HepG2 (cell line): Measurements from ENCODE around the gene METTL15. TPM values are rescaled to one million over a fixed set of nuclear protein-coding genes. Genes with fewer than 3 reads are reported as not detected.

ENCODE experiments used
- CBX2 ChIP-seq, 2 experiments: fragments of 200-600 bp in 1 of 2; sonication (generic); formaldehyde crosslinking in 1 of 2; IDR thresholded peaks; 2 replicates each; pipeline versions ENCODE4 v1.7.0 to v1.8.1; 2018 to 2022; ENCODE audit warnings: low read depth in 2 of 2, low read length in 1 of 2, mild to moderate bottlenecking in 1 of 2, missing genetic modification reagents in 1 of 2
- FOXO1 ChIP-seq: sonication (generic); formaldehyde crosslinking; IDR thresholded peaks from 2 replicates; pipeline ENCODE4 v1.4.0; 2020; ENCODE audit warnings: missing genetic modification reagents
- GABPA ChIP-seq, 2 experiments: IDR thresholded peaks; 2 replicates each; pipeline ENCODE4 v1.6.1; 2011 to 2016; ENCODE audit warnings: low read depth in 2 of 2, low read length in 1 of 2, missing biosample characterization in 1 of 2, missing genetic modification characterization in 1 of 2
- HCFC1 ChIP-seq: fragments of 150-350 bp; IDR thresholded peaks from 2 replicates; pipeline ENCODE4 v1.6.1; 2014; ENCODE audit warnings: low read depth, low read length
- KMT2A ChIP-seq: sonication (generic); formaldehyde crosslinking; IDR thresholded peaks from 2 replicates; pipeline ENCODE4 v1.4.0; 2020; ENCODE audit warnings: missing genetic modification reagents
- MEIS1 ChIP-seq: sonication (generic); formaldehyde crosslinking; IDR thresholded peaks from 2 replicates; pipeline ENCODE4 v1.9.0; 2021; ENCODE audit warnings: mild to moderate bottlenecking, missing genetic modification reagents, moderate library complexity, borderline replicate concordance
- RFX3 ChIP-seq: IDR thresholded peaks from 2 replicates; pipeline ENCODE4 v1.6.1; 2016; ENCODE audit warnings: missing biosample characterization, missing genetic modification reagents
- TSC22D2 ChIP-seq: sonication (generic); formaldehyde crosslinking; IDR thresholded peaks from 2 replicates; pipeline ENCODE4 v1.5.1; 2020; ENCODE audit warnings: missing genetic modification reagents, mild to moderate bottlenecking, borderline replicate concordance
- ZFX ChIP-seq: sonication (generic); formaldehyde crosslinking; IDR thresholded peaks from 2 replicates; pipeline ENCODE4 v1.4.0; 2020; ENCODE audit warnings: mild to moderate bottlenecking, low read depth, missing genetic modification reagents, moderate library complexity
- ZNF574 ChIP-seq: sonication (generic); formaldehyde crosslinking; IDR thresholded peaks from 2 replicates; pipeline ENCODE4 v1.4.0; 2020; ENCODE audit warnings: missing genetic modification reagents
- ZNF598 ChIP-seq: sonication (generic); formaldehyde crosslinking; IDR thresholded peaks from 2 replicates; pipeline ENCODE4 v1.5.1; 2020; ENCODE audit warnings: mild to moderate bottlenecking, missing genetic modification reagents, borderline replicate concordance
- ZNF839 ChIP-seq: sonication (generic); formaldehyde crosslinking; IDR thresholded peaks from 2 replicates; pipeline ENCODE4 v1.4.0; 2020; ENCODE audit warnings: missing genetic modification reagents, mild to moderate bottlenecking, borderline replicate concordance
- ZSCAN12 ChIP-seq: sonication (generic); formaldehyde crosslinking; IDR thresholded peaks from 2 replicates; pipeline ENCODE4 v1.9.0; 2021; ENCODE audit warnings: mild to moderate bottlenecking, missing genetic modification reagents
- polyA plus RNA-seq, 8 experiments: library from polyadenylated mRNA; depleted of rRNA in 3 of 8; stranded (reverse) in 7 of 8; unstranded in 1 of 8; fragments of >200 nt; fragmentation: Illumina TruSeq in 4 of 8; extraction: Trizol in 4 of 8; gene quantifications; 2 replicates each; pipeline versions ENCODE4 v1.2.1 to v1.2.3, GENCODE V29; 2011 to 2016; ENCODE audit warnings: low read depth in 4 of 8, missing spikeins in 1 of 8, mixed read lengths in 1 of 8; ENCODE audit not compliant: insufficient read depth in 1 of 8
- total RNA-seq, 5 experiments: library from RNA; depleted of rRNA; stranded (reverse); fragments of >200 nt; fragmentation: Illumina TruSeq; extraction: Trizol; gene quantifications; 2 replicates each; pipeline ENCODE4 v1.2.3, GENCODE V29; 2016; ENCODE audit warnings: low read depth in 1 of 5
- TF ChIP-seq, protein P1 (sequence below): sonication (generic); formaldehyde crosslinking; IDR thresholded peaks from 2 replicates; pipeline ENCODE4 v1.4.0; 2020; ENCODE audit warnings: missing genetic modification reagents, borderline replicate concordance
- TF ChIP-seq, protein P2 (sequence below): sonication (generic); formaldehyde crosslinking; IDR thresholded peaks from 2 replicates; pipeline ENCODE4 v1.8.1; 2023; ENCODE audit warnings: mild to moderate bottlenecking, inconsistent platforms, moderate library complexity, missing genetic modification reagents, borderline replicate concordance
- TF ChIP-seq, protein P3 (sequence below): sonication (generic); formaldehyde crosslinking; IDR thresholded peaks from 2 replicates; pipeline ENCODE4 v1.5.0; 2020; ENCODE audit warnings: mild to moderate bottlenecking, missing genetic modification reagents, borderline replicate concordance

Gene METTL15
- total and polyA plus RNA-seq, 2 of the 13 experiments (the other 11 are each of a cell fraction or from before 2014, with no cell fraction given) = 6.5 to 14.0 TPM

DNA sequence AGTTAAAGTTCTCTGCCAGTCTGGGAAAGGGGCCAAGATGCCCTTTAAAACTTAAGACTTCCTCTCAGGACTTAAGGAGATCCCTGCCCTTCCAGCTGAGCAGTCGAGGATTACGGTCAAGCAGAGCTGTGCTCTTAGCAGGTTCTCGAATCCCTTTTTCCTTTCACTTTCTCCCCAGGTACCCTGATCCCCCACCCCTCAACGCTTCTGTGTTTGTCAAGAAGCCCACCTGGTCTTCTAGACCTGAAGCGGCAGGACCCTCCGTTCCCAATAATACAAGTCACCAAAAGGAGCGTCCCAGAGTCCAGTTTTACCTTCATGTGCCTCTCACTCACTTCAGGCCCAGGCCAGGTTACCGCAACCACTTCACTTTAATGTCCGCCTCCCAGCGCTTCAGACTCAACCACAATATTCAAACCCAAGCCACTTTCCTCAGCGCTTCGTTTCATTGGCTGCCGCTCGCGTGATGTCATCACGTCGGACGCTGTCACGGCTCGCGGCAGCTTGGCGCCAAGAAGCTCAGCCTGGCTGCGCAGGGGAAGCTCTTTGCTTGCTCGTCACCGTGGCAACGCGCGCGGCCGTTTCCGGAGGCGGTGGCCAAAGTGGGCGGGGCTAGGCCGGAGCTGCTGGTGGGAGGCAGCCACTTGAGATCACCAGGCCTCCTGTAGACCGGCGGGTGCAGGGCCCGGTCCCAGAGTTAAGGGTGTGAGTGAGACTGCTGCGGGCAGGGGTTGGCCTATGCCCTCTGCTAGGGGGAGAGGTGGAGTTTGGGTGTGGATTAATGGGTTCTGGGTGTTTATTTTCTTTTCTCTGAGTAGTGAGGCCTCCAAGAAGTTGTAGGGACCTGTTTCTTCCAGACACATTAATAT is at the start of gene METTL15, which contains the start of gene KIF18A (continued):
- no peak; the same call in 1 of the 2 replicates for TF ChIP-seq MEIS1 (CRISPR knock-in tag)
- peak; percentile 66 for TF ChIP-seq GABPA (IDR thresholded peaks at IDR 0.05; ENCODE audit: low read depth, low read length)
- peak; percentile 91 for TF ChIP-seq GABPA (CRISPR knock-in tag; IDR thresholded peaks at IDR 0.05; ENCODE audit: low read depth)
- TF ChIP-seq ZSCAN12 (CRISPR knock-in tag) = no peak
- TF ChIP-seq ZNF598 (CRISPR knock-in tag) = 0 out of 2 replicates have a peak, but pooled peaks have one; percentile 75
- no peak for TF ChIP-seq TSC22D2 (CRISPR knock-in tag)
- no peak for TF ChIP-seq ZNF839 (CRISPR knock-in tag)
- TF ChIP-seq, protein P1, sequence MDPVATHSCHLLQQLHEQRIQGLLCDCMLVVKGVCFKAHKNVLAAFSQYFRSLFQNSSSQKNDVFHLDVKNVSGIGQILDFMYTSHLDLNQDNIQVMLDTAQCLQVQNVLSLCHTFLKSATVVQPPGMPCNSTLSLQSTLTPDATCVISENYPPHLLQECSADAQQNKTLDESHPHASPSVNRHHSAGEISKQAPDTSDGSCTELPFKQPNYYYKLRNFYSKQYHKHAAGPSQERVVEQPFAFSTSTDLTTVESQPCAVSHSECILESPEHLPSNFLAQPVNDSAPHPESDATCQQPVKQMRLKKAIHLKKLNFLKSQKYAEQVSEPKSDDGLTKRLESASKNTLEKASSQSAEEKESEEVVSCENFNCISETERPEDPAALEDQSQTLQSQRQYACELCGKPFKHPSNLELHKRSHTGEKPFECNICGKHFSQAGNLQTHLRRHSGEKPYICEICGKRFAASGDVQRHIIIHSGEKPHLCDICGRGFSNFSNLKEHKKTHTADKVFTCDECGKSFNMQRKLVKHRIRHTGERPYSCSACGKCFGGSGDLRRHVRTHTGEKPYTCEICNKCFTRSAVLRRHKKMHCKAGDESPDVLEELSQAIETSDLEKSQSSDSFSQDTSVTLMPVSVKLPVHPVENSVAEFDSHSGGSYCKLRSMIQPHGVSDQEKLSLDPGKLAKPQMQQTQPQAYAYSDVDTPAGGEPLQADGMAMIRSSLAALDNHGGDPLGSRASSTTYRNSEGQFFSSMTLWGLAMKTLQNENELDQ (CRISPR knock-in tag) = no peak
- peak; percentile 33; the same call in 1 of the 2 replicates for TF ChIP-seq FOXO1 (CRISPR knock-in tag)
- TF ChIP-seq ZNF574 (CRISPR knock-in tag) = peak; percentile 87
- TF ChIP-seq CBX2 (IDR thresholded peaks at IDR 0.05; ENCODE audit: low read depth, low read length) = no peak
- no peak for TF ChIP-seq CBX2 (CRISPR knock-in tag; IDR thresholded peaks at IDR 0.05; ENCODE audit: low read depth)
- TF ChIP-seq, protein P2, sequence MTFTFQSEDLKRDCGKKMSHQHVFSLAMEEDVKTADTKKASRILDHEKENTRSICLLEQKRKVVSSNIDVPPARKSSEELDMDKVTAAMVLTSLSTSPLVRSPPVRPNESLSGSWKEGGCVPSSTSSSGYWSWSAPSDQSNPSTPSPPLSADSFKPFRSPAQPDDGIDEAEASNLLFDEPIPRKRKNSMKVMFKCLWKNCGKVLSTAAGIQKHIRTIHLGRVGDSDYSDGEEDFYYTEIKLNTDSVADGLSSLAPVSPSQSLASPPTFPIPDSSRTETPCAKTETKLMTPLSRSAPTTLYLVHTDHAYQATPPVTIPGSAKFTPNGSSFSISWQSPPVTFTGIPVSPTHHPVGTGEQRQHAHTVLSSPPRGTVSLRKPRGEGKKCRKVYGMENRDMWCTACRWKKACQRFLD (CRISPR knock-in tag) = no peak; the same call in 1 of the 2 replicates
- peak; percentile 96 for TF ChIP-seq KMT2A (CRISPR knock-in tag)
- TF ChIP-seq HCFC1 = peak; percentile 45; the same call in 1 of the 2 replicates
- TF ChIP-seq, protein P3, sequence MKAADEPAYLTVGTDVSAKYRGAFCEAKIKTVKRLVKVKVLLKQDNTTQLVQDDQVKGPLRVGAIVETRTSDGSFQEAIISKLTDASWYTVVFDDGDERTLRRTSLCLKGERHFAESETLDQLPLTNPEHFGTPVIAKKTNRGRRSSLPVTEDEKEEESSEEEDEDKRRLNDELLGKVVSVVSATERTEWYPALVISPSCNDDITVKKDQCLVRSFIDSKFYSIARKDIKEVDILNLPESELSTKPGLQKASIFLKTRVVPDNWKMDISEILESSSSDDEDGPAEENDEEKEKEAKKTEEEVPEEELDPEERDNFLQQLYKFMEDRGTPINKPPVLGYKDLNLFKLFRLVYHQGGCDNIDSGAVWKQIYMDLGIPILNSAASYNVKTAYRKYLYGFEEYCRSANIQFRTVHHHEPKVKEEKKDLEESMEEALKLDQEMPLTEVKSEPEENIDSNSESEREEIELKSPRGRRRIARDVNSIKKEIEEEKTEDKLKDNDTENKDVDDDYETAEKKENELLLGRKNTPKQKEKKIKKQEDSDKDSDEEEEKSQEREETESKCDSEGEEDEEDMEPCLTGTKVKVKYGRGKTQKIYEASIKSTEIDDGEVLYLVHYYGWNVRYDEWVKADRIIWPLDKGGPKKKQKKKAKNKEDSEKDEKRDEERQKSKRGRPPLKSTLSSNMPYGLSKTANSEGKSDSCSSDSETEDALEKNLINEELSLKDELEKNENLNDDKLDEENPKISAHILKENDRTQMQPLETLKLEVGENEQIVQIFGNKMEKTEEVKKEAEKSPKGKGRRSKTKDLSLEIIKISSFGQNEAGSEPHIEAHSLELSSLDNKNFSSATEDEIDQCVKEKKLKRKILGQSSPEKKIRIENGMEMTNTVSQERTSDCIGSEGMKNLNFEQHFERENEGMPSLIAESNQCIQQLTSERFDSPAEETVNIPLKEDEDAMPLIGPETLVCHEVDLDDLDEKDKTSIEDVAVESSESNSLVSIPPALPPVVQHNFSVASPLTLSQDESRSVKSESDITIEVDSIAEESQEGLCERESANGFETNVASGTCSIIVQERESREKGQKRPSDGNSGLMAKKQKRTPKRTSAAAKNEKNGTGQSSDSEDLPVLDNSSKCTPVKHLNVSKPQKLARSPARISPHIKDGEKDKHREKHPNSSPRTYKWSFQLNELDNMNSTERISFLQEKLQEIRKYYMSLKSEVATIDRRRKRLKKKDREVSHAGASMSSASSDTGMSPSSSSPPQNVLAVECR = peak; percentile 99
- TF ChIP-seq ZFX = peak; percentile 96
- peak; percentile 95 for TF ChIP-seq RFX3 (CRISPR knock-in tag)
